K562 (cell line): ENCODE measurements around the gene ISYNA1. TPM values are rescaled to one million over a fixed set of nuclear protein-coding genes. Genes with fewer than 3 reads are reported as not detected.
A peak's percentile ranks its signal among the peaks of the same experiment; 100 is the strongest.

ENCODE experiments used
- ADNP ChIP-seq: fragments of 200-800 bp; sonication (Bioruptor generic); IDR thresholded peaks from 2 replicates; pipeline ENCODE4 v1.6.1; 2016; ENCODE audit warnings: missing genetic modification characterization, missing compliant biosample characterization
- ARID2 ChIP-seq: fragments of 450-650 bp; IDR thresholded peaks from 2 replicates; pipeline ENCODE4 v1.6.1; 2017; ENCODE audit warnings: antibody characterized with exemption, mild to moderate bottlenecking
- ARID4B ChIP-seq: sonication (generic); formaldehyde crosslinking; IDR thresholded peaks from 2 replicates; pipeline ENCODE4 v1.8.0; 2022; ENCODE audit warnings: mild to moderate bottlenecking, missing genetic modification reagents
- GABPA ChIP-seq: fragments of 200-800 bp; sonication (Bioruptor generic); conservative IDR thresholded peaks from 2 replicates; pipeline ENCODE4 v1.6.1; 2016; ENCODE audit warnings: low read depth, missing genetic modification characterization, missing compliant biosample characterization
- GATAD2B ChIP-seq: fragments of 450-650 bp; IDR thresholded peaks from 2 replicates; pipeline ENCODE4 v1.6.1; 2017; ENCODE audit warnings: mild to moderate bottlenecking, borderline replicate concordance
- HDAC8 ChIP-seq: fragments of 450-650 bp; IDR thresholded peaks from 2 replicates; pipeline ENCODE4 v1.6.1; 2016; ENCODE audit warnings: mild to moderate bottlenecking, missing genetic modification characterization, moderate library complexity, missing compliant biosample characterization
- KLF10 ChIP-seq: fragments of 250-450 bp; sonication (Bioruptor Pico); IDR thresholded peaks from 2 replicates; pipeline ENCODE4 v1.6.1; 2021; ENCODE audit warnings: matching md5 sums
- NCOA2 ChIP-seq, 2 experiments: fragments of 450-650 bp; IDR thresholded peaks; 2 replicates each; pipeline ENCODE4 v1.6.1; 2018; ENCODE audit warnings: mild to moderate bottlenecking in 2 of 2, moderate library complexity in 1 of 2; ENCODE audit not compliant: partially characterized antibody in 2 of 2
- PHF8 ChIP-seq: fragments of 200-600 bp; sonication (generic); IDR thresholded peaks from 2 replicates; pipeline ENCODE4 v1.6.1; 2012; ENCODE audit warnings: mixed run types, mild to moderate bottlenecking, inconsistent platforms, low read length, moderate library complexity, borderline replicate concordance
- POLR2H ChIP-seq: IDR thresholded peaks from 2 replicates; pipeline ENCODE4 v1.6.1; 2016; ENCODE audit warnings: missing genetic modification characterization, low read depth, mild to moderate bottlenecking, control low read depth, missing compliant biosample characterization, moderate library complexity
- SNRNP70 ChIP-seq: fragments of 200-400 bp; formaldehyde crosslinking; optimal IDR thresholded peaks from 2 replicates; pipeline ENCODE3; 2017; ENCODE audit warnings: low read depth, low read length
- WHSC1 ChIP-seq: IDR thresholded peaks from one replicate; pipeline ENCODE4 v1.6.1; 2012; ENCODE audit warnings: low read length, control low read depth, inconsistent platforms
- ZC3H4 ChIP-seq: sonication (generic); formaldehyde crosslinking; IDR thresholded peaks from 2 replicates; pipeline ENCODE4 v1.9.0; 2021; ENCODE audit warnings: missing genetic modification reagents, borderline replicate concordance
- ZNF76 ChIP-seq: fragments of 250-450 bp; sonication (Bioruptor Pico); IDR thresholded peaks from 2 replicates; pipeline ENCODE4 v1.4.0; 2020; ENCODE audit warnings: mild to moderate bottlenecking, moderate library complexity, borderline replicate concordance
- ZNF764 ChIP-seq: fragments of 250-450 bp; sonication (Bioruptor Pico); IDR thresholded peaks from 2 replicates; pipeline ENCODE4 v1.4.0; 2020; ENCODE audit warnings: low read depth, mild to moderate bottlenecking, moderate library complexity
- polyA plus RNA-seq, 8 experiments: library from polyadenylated mRNA; depleted of rRNA in 4 of 8; stranded (reverse) in 5 of 8; unstranded in 3 of 8; fragments of >200 nt; fragmentation: Nextera tagmentation in 2 of 8; fragmentation: Illumina TruSeq in 1 of 8; extraction: Ambion mirVana in 2 of 8; extraction: Trizol in 1 of 8; gene quantifications; 2 replicates each; pipeline versions ENCODE4 v1.2.1 to v1.2.3, GENCODE V29; 2011 to 2014; ENCODE audit warnings: inconsistent platforms in 1 of 8, missing spikeins in 1 of 8
- total RNA-seq, 7 experiments: library from RNA; depleted of rRNA in 6 of 7; stranded (reverse); fragments of >200 nt in 6 of 7; fragmentation: Illumina TruSeq in 2 of 7; extraction: Trizol in 2 of 7; gene quantifications; 2 replicates each; pipeline versions ENCODE4 v1.2.1 to v1.2.3, GENCODE V29; 2011 to 2021; ENCODE audit warnings: low replicate concordance in 1 of 7
- TF ChIP-seq, protein P1 (sequence below), 3 experiments: IDR thresholded peaks in 2 of 3; conservative IDR thresholded peaks in 1 of 3; 2 replicates each; pipeline ENCODE4 v1.5.1; 2011 to 2012; ENCODE audit warnings: low read length in 3 of 3, mild to moderate bottlenecking in 3 of 3, control low read depth in 2 of 3, improper control_type of control experiment in 1 of 3, inconsistent platforms in 1 of 3, low read depth in 1 of 3, mixed read lengths in 1 of 3, moderate library complexity in 1 of 3; ENCODE audit not compliant: insufficient read depth in 2 of 3
- TF ChIP-seq, protein P2 (sequence below): sonication (generic); formaldehyde crosslinking; IDR thresholded peaks from 2 replicates; pipeline ENCODE4 v1.9.0; 2022; ENCODE audit warnings: mild to moderate bottlenecking, missing genetic modification reagents
- TF ChIP-seq, protein P3 (sequence below): sonication (generic); formaldehyde crosslinking; IDR thresholded peaks from 2 replicates; pipeline ENCODE4 v1.8.0; 2022; ENCODE audit warnings: missing genetic modification reagents, mild to moderate bottlenecking, moderate library complexity, borderline replicate concordance

The ISYNA1 gene
- total and polyA plus RNA-seq, 9 of the 15 experiments (the other 6 are each of a cell fraction or from before 2014, with no cell fraction given) = 21.8 to 460 (median 93.2) TPM

GRCh38 chr19:18401580-18402112 lies 36.3 kb downstream of the ISYNA1 start (continued):
- TF ChIP-seq ARID4B (no peak), ARID2 (no peak), WHSC1 (no peak), GABPA (tag) (0 out of 2 replicates have a peak, but pooled peaks have one; percentile 21), NCOA2 (IDR thresholded peaks at IDR 0.05; ENCODE audit: partially characterized antibody in 2 of 2) (no peak), POLR2H (tag) (no peak), ADNP (no peak), GATAD2B (no peak), ZNF764 (CRISPR knock-in tag) (0 out of 2 replicates have a peak, but pooled peaks have one; percentile 33), PHF8 (peak; percentile 32; the same call in 1 of the 2 replicates), ZNF76 (CRISPR knock-in tag) (no peak), ZC3H4 (CRISPR knock-in tag) (0 out of 2 replicates have a peak, but pooled peaks have one; percentile 33), SNRNP70 (no peak), HDAC8 (tag) (no peak), KLF10 (CRISPR knock-in tag) (no peak)
- TF ChIP-seq, protein P1, sequence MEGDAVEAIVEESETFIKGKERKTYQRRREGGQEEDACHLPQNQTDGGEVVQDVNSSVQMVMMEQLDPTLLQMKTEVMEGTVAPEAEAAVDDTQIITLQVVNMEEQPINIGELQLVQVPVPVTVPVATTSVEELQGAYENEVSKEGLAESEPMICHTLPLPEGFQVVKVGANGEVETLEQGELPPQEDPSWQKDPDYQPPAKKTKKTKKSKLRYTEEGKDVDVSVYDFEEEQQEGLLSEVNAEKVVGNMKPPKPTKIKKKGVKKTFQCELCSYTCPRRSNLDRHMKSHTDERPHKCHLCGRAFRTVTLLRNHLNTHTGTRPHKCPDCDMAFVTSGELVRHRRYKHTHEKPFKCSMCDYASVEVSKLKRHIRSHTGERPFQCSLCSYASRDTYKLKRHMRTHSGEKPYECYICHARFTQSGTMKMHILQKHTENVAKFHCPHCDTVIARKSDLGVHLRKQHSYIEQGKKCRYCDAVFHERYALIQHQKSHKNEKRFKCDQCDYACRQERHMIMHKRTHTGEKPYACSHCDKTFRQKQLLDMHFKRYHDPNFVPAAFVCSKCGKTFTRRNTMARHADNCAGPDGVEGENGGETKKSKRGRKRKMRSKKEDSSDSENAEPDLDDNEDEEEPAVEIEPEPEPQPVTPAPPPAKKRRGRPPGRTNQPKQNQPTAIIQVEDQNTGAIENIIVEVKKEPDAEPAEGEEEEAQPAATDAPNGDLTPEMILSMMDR (IDR thresholded peaks at IDR 0.05 in 2 of 3, conservative IDR thresholded peaks at IDR 0.05 in 1 of 3; ENCODE audit: insufficient read depth in 2 of 3, low read depth in 1 of 3, low read length in 3 of 3) = peak; percentile 69 to 77 (median 71)
- TF ChIP-seq, protein P2, sequence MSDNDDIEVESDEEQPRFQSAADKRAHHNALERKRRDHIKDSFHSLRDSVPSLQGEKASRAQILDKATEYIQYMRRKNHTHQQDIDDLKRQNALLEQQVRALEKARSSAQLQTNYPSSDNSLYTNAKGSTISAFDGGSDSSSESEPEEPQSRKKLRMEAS (CRISPR knock-in tag) = peak; percentile 69
- TF ChIP-seq, protein P3, sequence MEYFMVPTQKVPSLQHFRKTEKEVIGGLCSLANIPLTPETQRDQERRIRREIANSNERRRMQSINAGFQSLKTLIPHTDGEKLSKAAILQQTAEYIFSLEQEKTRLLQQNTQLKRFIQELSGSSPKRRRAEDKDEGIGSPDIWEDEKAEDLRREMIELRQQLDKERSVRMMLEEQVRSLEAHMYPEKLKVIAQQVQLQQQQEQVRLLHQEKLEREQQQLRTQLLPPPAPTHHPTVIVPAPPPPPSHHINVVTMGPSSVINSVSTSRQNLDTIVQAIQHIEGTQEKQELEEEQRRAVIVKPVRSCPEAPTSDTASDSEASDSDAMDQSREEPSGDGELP = peak; percentile 66; the same call in 1 of the 2 replicates
